ENCODE measurements around the gene GNAL. TPM values are rescaled to one million over a fixed set of nuclear protein-coding genes. Genes with fewer than 3 reads are reported as not detected.
"Not testable (repeated sequence)": the region's sequence is repeated elsewhere in the genome, so short reads cannot be mapped to it uniquely, and the experiment has no call there.

Gene GNAL
- total RNA-seq, 4 donors from 2014 or later, result 13.3 to 22.0 (median 19.9) TPM

- Histone ChIP-seq H3K9me3 (peaks cover 0 to 7% (median 0%) of the 10 kb centered on the region in 4 donors), H3K4me1 (no peaks in the 10 kb centered on the region), H3K27ac (replicated peaks in 1 of 4) (no peak overlapping the region), H3K4me3 (no peak overlapping the region), H3K36me3 (no peaks in the 10 kb centered on the region), H3K27me3 (no peaks in the 10 kb centered on the region)
- TF ChIP-seq POLR2AphosphoS5 (IDR thresholded peaks at IDR 0.05) (no peak), CTCF (IDR thresholded peaks at IDR 0.05) (no peak), EP300 (IDR thresholded peaks at IDR 0.05) (no peak)
- intact Hi-C loops (cut with DNase I), result no loop called here
- DNase-seq (ENCODE audit: extremely low spot score), result no peak
- 80% methylated on average over 4 of the region's 4 CpGs for WGBS
Observed at GRCh38 chr18:11710578-11710977, 21.5 kb downstream of the GNAL start.

- Histone ChIP-seq H3K4me3 (no peak overlapping the region), H3K27me3 (no peaks in the 10 kb centered on the region), H3K4me1 (no peaks in the 10 kb centered on the region), H3K9me3 (peaks cover 0 to 7% (median 0%) of the 10 kb centered on the region in 4 donors), H3K27ac (replicated peaks in 1 of 4) (no peak overlapping the region), H3K36me3 (no peaks in the 10 kb centered on the region)
- no peak for DNase-seq (ENCODE audit: extremely low spot score)
- intact Hi-C loops (cut with DNase I), result no loop called here
- no peak for TF ChIP-seq POLR2AphosphoS5 (IDR thresholded peaks at IDR 0.05)
- no peak for TF ChIP-seq POLR2A (IDR thresholded peaks at IDR 0.05; ENCODE audit: low read depth)
- no peak for TF ChIP-seq CTCF (IDR thresholded peaks at IDR 0.05)
- TF ChIP-seq EP300 (IDR thresholded peaks at IDR 0.05), result no peak
- 79% methylated on average over 6 of the region's 6 CpGs for WGBS
Observed at GRCh38 chr18:11713756-11714155, 24.7 kb downstream of the GNAL start.

- Histone ChIP-seq H3K4me1 (no peaks in the 10 kb centered on the region), H3K27me3 (no peaks in the 10 kb centered on the region), H3K27ac (replicated peaks in 1 of 4) (no peak overlapping the region), H3K36me3 (no peaks in the 10 kb centered on the region), H3K9me3 (peaks cover 0 to 7% (median 0%) of the 10 kb centered on the region in 4 donors), H3K4me3 (no peak overlapping the region)
- 73% methylated on average over 7 of the region's 7 CpGs for WGBS
- intact Hi-C loops (cut with DNase I), result no loop called here
- no peak for DNase-seq (ENCODE audit: extremely low spot score)
- TF ChIP-seq CTCF (IDR thresholded peaks at IDR 0.05) (no peak), POLR2A (IDR thresholded peaks at IDR 0.05; ENCODE audit: low read depth) (no peak), EP300 (IDR thresholded peaks at IDR 0.05) (no peak), POLR2AphosphoS5 (IDR thresholded peaks at IDR 0.05) (no peak)
Observed at GRCh38 chr18:11714244-11714918, 25.3 kb downstream of the GNAL start.

- H3K4me3 ChIP-seq; H3K27me3 ChIP-seq; H3K36me3 ChIP-seq; H3K9me3 ChIP-seq; H3K27ac ChIP-seq (replicated peaks in 1 of 4); DNase-seq (ENCODE audit: extremely low spot score); intact Hi-C loops (cut with DNase I); H3K4me1 ChIP-seq: not testable (repeated sequence)
- WGBS, result 88% methylated on average over 11 of the region's 24 CpGs
Observed at GRCh38 chr18:11716767-11717315, 27.8 kb downstream of the GNAL start.

- TF ChIP-seq EP300 (IDR thresholded peaks at IDR 0.05) (no peak), POLR2A (IDR thresholded peaks at IDR 0.05; ENCODE audit: low read depth) (no peak), POLR2AphosphoS5 (IDR thresholded peaks at IDR 0.05) (no peak), CTCF (IDR thresholded peaks at IDR 0.05) (no peak)
- intact Hi-C loops (cut with DNase I), result no loop called here
- no peaks in the 10 kb centered on the region for H3K4me1 ChIP-seq
Observed at GRCh38 chr18:11719050-11719449, 30.0 kb downstream of the GNAL start.

More at GRCh38 chr18:11719050-11719449, 30.0 kb downstream of the GNAL start:
- Histone ChIP-seq H3K4me3 (no peak overlapping the region), H3K9me3 (no peaks in the 10 kb centered on the region), H3K27ac (replicated peaks in 1 of 4) (no peak overlapping the region), H3K27me3 (no peaks in the 10 kb centered on the region), H3K36me3 (no peaks in the 10 kb centered on the region)
- WGBS, result 77% methylated on average over 2 of the region's 2 CpGs
- DNase-seq (ENCODE audit: extremely low spot score), result no peak
